OCI-M2 (cell line): ENCODE measurements around the gene SAPCD2.
"Not testable (repeated sequence)": the region's sequence is repeated elsewhere in the genome, so short reads cannot be mapped to it uniquely, and the experiment has no call there.

Source experiments
- DNase-seq: peaks from one replicate; lab custom pipeline; 2025; ENCODE audit not compliant: unreplicated experiment; lab: John Stamatoyannopoulos, UW

SAPCD2 gene

DNA sequence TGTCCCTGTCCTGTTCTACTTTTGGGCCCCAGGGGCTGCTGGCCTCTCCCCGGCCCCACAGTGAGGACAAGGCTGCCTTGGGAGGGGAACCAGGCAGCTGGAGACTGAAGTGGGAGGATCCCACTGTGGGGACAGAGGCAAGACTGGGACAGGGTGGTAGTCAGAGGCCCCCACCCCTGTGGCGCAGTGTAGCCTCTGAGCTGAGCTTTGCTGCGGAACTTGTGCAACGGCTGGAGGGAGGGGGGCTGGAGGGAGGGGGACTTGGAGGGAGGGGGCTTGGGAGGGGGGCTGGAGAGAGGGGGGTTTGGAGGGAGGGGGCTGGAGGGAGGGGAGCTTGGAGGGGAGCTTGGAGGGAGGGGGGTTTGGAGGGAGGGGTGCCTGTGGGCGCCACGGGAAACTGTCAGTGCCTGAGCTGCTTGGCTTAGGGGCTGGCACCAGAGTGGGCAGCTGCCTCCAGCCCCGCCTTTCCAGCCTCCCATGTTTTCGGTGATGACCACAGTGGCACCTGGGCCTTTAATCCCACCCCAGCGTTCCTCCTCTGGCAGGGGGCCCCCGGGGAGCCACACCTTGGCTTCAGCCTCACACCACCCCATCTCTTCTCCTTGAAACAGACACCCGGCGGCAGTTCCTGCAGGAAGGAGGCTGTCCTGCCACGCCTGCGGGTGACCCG, 36.2 kb downstream of the SAPCD2 start:
- no peak for DNase-seq

DNA sequence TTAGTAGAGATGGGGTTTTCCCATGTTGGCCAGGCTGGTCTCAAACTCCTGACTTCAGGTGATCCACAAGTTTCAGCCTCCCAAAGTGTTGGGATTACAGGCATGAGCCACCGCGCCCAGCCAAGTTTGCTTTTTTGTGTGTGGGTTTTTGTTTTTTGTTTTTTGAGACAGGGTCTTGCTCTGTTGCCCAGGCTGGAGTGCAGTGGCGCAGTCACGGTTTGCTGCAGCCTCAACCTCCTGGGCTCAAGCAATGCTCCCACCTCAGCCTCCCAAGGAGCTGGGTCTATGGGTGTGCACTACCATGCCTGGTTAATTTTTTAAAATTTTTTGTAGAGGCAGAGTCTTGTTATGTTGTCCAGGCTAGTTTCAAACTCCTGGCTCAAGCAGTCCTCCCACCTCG, 36.9 kb downstream of the SAPCD2 start:
- DNase-seq: not testable (repeated sequence)

DNA sequence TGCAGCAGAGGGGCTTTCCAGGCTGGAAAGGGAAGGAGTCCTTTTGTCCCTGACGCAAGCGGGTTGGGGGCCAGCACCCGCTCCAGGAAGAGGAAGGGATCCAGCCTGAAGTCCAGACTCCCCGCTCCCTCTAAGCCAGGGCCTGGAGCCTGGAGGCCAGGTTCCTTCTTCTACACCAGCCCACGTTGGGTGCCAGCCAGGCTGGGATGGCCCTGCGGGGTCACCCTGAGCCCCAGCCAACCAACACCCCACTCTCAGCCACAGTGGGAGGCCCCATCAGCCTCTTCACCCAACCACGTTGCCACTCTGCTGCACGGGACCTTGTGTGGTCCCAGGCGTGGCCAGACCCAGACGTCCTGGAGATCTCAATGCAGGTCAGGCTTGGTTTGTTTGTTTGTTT, 37.5 kb downstream of the SAPCD2 start:
- no peak for DNase-seq

DNA sequence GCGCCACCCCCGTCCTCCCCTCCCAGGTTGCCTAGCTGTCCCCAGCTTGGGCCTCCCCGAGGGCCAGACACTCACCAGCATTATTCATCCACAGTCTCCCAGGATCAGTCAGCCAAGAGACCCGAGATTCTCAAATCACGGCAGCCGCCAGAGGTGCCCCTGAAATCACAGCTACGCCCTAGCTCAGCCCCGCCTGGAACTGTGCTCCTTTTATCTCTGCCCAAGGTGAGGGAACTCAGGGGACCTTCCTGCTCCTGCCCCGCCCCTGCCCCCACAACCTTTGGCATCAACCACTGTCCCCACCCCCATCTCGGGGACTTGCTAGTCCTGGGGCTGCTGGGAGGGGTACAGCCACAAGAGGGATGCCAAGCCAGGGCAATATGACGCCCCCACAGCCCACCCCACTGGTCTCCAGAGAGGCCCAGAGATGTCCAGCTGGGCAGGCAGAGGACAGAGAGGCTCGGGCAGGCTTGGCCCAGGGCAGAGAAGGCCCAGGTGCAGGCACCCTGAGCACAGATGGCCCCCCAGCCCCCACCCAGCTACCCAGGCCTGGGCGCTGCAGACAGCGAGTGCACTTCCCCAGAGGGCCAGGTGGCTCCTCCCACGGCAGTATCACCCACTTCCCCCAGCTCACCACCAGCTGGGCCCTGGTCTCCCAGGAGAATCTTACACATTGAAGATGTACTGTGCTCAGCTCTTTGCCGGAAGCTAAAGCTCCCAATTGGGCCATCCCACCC, 38.3 kb downstream of the SAPCD2 start, which contains the start of gene FUT7:
TSS of gene FUT7 (minus strand) at position 185 of the 737 bp plus-strand sequence. CDS start at position 88, 97 bp downstream.
- DNase-seq: no peak

DNA sequence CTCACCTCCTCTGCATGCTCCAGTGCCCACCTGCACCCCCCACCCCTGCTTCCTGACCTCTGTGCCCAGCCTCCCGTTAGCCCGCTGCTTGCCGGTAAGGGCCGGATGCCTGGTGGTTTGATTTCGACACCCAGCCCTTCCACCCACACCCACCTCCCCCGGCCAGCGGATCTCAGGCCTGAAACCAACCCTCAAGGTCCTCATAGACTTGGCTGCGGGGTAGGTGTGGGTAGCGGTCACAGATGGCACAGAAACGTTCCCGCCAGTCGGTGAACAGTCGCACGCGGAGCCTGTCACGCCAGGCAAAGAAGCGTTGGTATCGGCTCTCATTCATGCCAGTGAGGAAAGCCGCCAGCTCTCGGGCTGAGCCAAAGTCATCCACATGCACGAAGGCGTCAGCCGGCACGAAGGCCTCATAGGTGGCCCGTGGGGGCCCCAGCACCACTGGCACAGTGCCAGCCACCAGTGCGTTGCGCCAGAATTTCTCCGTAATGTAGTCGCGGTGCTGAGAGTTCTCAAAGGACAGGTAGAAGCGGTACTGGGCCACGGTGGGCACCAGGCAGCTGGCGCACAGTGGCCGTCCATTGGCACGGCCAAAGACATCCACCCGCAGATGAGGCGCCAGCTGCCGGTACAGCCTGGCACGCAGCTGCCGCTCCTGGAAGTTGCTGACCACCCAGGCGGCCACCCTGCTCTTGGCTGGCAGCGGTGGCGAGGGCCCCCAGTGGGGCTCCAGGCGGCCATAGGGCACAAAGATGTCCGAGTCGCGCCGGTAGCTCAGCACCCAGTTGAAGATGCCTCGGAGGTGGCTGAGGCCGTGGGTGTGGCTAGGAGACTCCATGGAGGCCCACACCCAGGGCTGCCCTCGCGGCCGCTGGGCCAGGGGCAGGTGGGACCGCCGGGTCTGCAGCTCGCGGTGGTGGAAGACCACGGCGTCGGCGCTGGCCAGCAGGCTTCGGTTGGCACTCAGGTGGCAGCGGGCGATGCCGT, 39.5 kb downstream of the SAPCD2 start:
- no peak for DNase-seq

DNA sequence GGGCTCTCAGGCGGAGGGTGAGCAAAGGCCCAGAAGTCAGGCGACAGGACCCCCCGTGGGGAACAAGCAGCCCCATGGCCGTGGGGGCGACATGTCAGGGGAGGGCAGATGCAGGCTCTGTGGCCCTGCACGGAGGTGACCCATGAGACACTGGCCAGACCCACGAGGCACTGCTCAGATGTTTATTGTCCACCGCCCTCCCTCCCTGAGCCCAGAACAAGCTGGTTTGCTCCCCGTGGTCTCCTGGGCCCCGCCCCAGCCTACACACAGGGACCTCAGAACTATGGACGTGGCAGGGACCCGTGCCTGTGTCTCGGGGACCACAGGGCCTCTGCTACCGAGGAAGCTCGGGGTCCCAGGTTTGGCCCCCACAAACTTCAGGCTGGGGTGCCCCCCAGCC, 40.4 kb downstream of the SAPCD2 start:
- no peak for DNase-seq

DNA sequence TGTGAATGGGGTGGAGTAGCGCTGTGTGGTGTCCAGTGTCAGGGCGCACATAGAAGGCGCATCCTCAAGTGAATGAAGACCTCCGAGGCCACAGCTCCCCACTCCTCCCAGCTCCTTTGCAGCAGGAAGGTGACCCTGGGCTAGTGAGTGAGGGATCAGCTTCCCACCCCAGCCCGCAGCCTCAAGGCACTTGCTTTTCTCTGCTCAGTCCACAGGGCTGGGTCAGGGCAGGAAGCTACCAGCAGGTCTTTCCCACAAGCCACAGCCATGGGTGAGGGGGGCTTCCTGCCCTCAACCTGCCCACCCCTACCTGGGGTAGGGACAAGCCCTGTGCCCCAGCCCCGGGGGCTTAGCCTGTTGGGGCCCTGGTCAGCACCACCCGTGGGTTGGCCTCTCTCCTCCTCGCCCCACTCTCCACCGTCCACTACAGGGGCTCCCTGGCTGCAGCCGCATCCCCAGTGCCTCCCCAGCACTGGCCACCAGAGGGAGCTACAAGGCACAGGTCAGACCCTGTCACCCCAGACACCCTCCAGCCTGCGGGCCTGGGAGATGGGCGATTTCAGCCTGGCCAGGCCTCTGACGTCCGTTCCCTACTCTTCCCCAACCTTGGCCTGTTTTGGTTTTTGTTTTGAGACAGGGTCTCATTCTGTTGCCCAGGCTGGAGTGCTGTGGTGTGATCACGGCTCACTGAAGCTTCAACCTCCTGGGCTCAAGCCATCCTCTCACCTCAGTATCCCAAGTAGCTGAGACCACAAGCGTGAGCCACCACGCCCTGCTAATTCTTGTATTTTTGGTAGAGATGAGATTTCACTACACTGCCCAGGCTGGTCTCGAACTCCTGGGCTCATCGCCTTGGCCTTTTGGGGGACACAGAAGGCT, 41.1 kb downstream of the SAPCD2 start:
- DNase-seq: peak; percentile 13

DNA sequence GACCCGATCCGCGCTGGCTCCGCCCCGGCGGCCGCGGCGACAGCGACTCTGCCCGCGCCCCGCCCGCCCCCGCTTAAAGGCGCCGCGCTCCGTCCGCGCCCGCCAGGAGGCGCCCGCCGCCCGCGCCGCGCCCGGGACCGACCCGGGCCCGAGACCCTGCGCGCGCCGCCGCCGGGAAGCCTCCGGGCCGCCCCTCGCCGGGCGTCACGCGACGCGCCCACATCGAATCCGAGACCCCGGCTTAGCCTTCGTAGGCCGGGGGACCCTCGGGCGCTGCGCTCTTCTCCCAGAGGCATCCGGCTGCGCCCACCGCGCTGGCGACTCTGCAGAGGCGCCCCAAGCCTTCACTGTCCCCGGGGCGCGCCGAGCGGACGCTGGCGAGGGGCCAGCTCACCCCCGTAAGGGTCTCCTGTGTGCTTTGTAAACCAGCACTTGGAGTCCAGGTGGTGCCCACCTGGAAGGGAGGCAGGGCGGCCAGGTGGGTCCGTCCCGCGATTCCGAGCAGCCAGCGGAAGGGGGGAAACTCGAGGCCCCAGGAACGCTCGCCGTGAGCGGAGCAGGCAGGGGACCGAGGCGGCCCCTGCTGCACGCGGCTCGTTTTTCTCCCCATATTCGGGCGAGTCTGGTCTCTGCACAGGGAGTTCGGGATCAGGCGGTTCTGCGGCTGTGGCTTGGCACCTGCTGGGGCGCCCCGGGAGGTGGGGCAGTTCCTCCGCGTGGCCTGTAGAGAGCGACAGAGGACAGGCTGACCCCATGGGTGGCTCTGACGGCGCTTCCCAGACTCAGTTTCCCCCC, 41.9 kb downstream of the SAPCD2 start:
- no peak for DNase-seq

DNA sequence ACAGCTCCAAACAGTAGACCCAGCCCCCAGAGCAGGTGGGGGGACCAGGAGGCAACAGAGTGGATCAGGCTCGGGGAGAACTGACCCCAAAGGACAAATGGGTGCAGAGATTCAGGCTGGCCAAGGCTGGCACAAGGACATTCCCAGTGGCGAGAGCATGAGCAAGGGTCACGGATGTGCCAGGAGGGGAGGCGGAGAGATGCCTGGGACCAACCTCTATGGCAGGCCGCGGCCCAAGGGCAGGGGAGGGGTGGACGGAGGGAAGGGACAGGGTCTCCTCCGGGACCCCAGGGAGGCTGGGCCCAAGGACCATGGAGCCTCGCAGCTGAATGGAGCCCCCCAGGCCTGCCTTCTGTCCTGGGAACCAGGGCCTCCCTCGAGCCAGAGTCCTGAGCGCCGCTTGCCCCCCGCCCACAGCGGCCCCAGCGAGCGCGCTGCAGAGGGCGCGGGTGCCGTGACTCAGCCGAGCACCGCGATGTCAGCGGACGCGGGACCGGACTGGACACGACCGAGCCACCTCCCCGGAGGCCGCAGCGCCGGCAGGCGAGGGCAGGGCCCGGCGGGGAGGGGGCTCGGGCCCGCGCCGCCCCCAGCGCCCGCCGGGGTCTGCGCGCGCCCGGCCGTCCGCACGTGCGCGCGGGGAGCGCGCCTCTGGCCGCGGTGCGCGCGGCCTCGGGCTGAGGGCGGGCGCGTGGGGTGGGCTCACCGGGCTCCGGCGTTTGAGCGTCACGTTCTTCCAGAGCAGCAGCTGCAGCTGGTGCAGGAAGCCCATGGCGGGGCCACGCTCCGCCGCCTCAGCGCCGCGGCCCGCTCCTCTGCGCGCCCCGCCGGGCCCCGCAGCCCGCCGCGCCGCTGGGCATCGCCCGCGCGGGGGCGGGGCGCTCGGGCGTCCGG, 42.7 kb downstream of the SAPCD2 start, which contains the start of gene ABCA2:
TSS of gene ABCA2 (minus strand) at position 869 of the 894 bp plus-strand sequence. CDS start at position 772, 97 bp downstream.
- no peak for DNase-seq

DNA sequence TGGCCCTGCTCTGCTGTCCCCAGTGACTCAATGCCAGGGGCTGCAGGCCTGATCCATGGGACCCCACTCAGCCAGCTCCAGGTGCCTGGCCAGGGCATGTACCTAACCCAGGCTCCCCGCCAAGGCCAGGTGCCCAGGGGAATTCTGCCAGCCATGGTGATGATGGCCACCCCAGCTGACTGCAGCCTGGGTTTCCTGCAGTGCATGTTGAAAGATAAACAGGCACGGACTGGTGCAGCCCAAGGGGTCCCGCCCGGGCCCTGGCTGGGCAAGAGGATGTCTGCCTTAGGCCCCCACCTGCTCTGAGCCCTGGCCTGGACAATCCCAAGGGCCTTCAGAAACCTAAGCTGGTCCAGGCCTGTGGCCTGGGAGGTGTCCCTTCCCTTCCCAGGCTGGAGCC, 43.5 kb downstream of the SAPCD2 start:
- DNase-seq: no peak

DNA sequence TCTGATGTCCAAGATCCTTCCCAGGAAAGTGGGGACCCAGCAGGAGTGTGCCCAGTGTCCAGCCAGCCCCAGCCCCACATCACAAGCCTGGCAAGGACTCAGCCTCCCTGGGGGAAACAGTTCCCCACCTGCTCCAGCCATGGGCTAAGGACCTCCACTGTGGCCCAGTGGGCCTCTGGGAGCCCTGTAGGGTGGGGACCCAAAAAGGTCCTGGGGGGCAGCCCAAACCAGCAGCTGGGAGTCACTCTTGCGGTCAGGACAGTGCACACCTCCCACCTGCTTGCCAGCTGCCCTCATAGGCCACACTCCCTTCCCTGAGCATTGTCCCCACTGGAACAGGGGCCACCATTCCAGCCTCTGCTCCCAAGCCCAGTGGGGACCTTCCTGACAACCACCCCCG, 44.0 kb downstream of the SAPCD2 start:
- DNase-seq: no peak

DNA sequence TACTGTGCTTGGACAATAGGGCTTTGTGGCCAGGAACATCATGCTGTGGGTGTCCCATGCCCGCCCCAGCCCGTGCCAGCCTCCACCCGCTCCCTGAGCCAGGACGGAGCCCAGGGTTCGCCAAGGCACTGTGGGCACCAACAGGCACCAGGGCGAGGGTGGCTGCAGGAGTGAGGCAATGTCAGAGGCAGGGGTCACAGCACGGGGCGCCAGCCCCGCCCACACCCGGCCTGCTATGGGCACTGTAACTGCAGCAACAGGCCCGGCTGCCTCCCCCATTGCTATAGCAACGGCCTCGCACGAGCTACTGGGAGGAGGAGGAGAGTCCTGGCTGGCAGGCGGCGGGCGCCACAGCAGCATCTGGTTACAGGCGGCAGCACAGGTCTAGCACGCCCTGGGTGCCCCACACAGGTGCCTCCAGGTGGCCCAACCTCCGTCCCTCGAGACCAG, 44.8 kb downstream of the SAPCD2 start:
- no peak for DNase-seq

DNA sequence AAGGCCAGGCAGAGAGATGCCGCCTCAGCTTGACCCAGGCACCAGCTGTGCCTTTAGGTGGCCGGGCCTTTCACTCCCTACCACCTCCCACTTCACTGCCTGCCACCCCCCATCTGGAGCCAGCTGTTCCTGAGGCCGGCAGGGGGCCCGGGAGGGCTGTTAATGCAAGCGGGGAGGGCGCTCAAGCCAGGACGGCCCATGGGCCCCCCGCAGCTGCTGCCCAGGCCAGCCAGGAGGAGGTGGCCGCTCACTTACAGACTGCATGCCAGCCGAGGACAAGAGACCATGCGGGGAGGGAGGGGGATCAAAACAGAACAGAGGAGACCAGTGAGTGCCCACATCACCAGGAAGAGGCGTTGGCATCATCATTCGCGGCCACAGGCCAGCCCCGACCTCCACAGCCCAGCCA, 46.8 kb downstream of the SAPCD2 start:
- DNase-seq: no peak

DNA sequence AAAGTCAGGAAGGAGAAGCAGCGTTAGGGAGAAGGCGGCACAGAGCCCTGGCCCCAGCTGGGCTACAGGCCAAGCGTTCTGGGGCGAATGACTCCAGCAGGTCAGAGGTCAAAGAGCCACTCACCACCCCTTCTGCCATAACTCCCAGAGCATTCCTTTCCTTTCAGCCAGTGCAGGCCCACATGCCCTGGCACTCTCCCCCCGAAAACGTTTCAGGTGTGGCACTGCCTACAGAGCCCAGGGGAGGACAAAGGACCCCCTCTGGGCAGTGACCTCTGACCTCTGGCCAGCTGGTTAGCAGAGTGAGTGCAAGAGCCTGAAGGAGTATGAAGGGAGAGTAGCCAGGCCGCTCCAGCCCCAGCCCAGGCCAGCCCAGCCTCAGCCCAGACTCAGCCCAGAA, 47.2 kb downstream of the SAPCD2 start:
- no peak for DNase-seq

DNA sequence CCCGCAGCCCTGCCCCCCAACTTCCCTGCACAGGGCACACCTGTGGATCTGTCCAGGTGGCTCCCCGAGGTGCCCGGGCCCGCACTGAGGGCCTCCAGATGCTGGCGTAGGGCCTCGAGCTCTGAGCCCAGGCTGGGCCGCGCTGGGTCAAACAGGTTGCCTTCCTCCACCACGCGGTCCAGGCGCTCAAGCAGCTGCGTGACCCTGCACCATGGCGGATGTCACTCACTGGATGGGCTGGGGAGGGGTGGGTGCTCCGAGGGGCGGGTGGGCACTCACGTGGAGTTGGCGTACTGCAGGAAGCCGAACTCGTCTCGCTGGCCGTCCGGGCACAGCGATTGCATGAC, 47.7 kb downstream of the SAPCD2 start:
- no peak for DNase-seq

DNA sequence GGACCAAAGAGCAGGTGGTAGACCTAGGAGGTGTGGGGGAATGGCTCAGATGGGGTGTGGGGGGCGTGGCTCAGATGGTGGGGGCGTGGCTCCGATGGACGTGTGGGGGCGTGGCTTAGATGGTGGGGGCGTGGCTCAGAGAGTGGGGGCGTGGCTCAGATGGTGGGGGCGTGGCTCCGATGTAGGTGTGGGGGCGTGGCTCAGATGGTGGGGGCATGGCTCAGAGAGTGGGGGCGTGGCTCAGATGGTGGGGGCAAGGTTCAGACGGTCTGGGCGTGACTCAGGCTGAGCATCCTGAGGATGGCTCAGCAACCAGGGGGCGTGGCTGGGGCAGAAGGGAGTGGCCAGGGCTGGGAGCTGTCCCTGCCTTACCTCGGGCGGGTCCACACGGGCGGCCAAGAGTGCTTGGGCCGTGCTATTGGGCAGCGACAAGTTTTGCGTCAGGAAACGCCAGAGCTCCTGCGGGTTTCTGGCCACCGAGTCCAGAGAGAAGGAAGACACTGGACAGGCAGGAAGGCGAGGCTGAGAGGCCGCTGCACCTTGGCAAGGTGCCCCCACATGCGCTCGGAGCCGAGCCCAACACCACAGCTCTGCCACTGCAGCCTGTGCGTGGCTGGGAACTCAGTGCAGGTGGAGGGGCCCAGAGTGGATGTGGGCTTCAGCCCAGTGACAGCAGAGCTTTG, 48.2 kb downstream of the SAPCD2 start:
- no peak for DNase-seq

DNA sequence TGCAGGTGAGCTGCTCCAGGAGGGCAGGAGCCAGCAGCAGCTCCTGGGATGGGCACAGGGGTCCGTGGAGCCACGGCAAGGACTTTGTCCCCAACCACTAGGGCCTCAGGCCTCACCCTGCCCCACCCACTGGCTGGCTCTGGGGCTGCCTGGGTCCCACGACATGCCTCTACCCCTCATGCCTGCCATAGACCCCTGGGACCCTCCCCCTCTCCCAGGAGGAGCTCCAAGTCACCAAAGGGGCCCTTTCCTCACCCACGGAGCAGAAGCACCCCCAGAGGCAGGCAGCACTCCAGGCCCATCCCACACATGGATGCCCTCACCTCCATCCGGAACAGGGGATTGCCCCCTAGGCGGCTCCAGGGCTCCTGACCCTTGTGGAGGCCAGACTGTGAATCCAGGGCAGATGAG, 48.8 kb downstream of the SAPCD2 start:
- DNase-seq: no peak
